Fibroblast of pulmonary artery (primary cell): ENCODE data around the gene KLK2.

Experiments
- DNase-seq: peaks from one replicate; pipeline ENCODE4 v3.0.0-alpha.2; 2010; ENCODE audit warnings: low read depth
- H3K4me3 ChIP-seq: replicated peaks from 2 replicates; pipeline ENCODE4 v1.5.1; 2011; ENCODE audit warnings: low read depth, mild to moderate bottlenecking, control low read depth, low read length, moderate library complexity
- TF ChIP-seq, protein P1 (sequence below): IDR thresholded peaks from 2 replicates; pipeline ENCODE4 v1.5.1; 2011; ENCODE audit warnings: mild to moderate bottlenecking, control low read depth, low read length, inconsistent platforms; ENCODE audit errors: missing control alignments

KLK2 gene

DNA sequence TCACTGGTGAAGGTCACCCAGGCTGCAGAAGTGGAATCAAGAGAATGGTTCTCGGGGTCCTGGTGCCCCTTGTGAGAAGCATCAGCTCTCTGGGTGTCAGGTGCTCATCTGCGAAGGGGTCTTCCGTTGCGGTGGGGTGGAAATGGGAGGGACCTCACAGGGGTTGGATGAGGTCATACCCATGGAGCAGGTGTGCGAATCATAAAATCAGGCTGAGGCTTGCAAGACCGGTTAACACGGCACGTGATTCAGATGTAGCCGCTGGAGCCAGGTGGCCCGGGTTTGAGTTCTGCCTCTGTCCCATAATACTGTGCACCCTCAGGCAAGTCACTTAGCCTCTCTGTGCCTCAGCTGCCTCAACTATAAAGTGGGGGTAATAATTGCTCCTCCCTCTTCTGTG, 35.9 kb upstream of the KLK2 start:
- no peak overlapping the region for H3K4me3 ChIP-seq
- DNase-seq: no peak

DNA sequence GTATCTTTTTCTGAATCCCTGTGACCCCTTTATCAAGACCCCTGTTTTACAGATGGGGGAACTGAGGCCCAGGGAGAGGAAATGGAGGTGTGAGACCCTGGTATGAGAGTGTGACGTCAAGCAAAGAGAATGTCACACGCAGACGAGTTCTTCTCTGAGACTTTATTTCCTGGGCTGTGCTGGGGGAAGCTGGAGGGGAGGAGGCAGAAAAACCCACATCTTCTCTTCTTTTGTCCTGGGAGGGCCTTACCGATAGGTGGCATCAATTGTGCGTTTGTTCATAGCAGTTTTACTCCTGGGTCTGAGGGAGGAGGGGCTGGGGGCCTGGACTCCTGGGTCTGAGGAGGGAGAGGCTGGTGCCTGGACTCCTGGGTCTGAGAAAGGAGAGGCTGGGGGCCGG, 35.0 kb upstream of the KLK2 start:
- peak; percentile 7 for DNase-seq
- no peak overlapping the region for H3K4me3 ChIP-seq
- TF ChIP-seq, protein P1, sequence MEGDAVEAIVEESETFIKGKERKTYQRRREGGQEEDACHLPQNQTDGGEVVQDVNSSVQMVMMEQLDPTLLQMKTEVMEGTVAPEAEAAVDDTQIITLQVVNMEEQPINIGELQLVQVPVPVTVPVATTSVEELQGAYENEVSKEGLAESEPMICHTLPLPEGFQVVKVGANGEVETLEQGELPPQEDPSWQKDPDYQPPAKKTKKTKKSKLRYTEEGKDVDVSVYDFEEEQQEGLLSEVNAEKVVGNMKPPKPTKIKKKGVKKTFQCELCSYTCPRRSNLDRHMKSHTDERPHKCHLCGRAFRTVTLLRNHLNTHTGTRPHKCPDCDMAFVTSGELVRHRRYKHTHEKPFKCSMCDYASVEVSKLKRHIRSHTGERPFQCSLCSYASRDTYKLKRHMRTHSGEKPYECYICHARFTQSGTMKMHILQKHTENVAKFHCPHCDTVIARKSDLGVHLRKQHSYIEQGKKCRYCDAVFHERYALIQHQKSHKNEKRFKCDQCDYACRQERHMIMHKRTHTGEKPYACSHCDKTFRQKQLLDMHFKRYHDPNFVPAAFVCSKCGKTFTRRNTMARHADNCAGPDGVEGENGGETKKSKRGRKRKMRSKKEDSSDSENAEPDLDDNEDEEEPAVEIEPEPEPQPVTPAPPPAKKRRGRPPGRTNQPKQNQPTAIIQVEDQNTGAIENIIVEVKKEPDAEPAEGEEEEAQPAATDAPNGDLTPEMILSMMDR: peak; percentile 19

More for the DNA sequence above, 35.9 kb upstream of the KLK2 start:
- TF ChIP-seq, protein P1: no peak

DNA sequence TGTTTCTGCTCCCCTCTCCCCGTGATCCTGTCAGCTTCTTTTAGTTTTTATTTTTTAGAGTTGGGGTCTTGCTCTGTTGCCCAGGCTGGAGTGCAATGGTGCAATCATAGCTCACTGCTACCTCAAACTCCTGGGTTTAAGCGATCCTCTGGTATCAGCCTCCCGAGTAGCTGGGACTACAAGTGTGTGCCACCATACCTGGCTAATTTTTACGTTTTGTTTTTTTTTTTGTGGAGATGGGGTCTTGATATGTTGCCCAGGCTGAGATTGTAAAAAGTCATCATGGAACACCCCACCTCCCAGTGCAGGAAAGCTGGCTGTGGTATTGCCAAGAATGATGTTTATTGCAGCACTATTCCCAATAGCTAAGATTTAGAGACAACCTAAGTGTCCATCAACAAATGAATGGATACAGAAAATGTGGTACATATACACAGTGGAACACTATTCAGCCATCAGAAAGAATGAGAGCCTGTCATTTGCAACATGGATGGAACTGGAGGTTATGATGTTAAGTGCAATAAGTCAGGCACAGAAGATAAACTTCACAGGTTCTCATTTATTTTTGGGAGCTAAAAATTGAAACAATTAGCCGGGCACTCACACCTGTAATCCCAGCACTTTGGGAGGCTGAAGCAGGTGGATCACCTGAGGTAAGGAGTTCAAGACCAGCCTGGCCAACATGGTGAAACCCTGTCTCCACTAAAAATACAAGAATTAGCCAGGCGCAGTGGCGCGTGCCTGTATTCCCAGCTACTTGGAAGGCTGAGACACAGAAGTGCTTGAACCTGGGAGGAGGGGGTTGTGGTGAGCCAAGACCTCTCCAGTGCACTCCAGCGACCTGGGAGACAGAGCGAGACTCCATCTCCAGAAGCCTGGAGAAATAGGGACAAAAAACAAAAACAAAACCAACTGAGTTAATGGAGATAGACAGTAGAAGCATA, 33.3 kb upstream of the KLK2 start:
- no peak overlapping the region for H3K4me3 ChIP-seq
- TF ChIP-seq, protein P1: no peak
- DNase-seq: no peak

DNA sequence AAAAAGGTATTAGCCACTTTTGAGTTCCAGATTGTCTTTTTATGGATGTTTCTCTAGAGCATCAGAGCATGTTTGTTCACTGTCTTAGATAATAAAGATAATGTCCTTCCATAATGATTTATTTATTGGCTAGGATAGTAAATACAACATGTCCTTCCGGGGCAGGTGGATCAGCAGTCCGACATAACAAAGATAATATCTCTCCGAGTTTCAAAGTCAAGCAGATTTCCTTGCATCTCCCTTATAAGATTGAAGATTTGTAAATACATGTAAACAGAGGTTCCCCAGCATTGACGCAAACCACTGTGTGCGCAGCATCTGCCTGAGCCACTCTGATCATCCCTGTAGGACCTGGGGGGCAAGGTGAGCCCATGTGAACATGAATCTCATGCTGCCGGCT, 31.1 kb upstream of the KLK2 start:
- TF ChIP-seq, protein P1: no peak
- no peak for DNase-seq
- no peak overlapping the region for H3K4me3 ChIP-seq

- TF ChIP-seq, protein P1: no peak
- DNase-seq: no peak
- no peak overlapping the region for H3K4me3 ChIP-seq
These were observed 30.0 kb upstream of the KLK2 start for GRCh38 chr19:50843205-50843604.

GRCh38 chr19:50843701-50844221, 29.5 kb upstream of the KLK2 start:
- H3K4me3 ChIP-seq: no peak overlapping the region
- DNase-seq: no peak
- TF ChIP-seq, protein P1: no peak
